Measurements from ENCODE around the gene GGPS1.

GRCh38 chr1:235325139-235325538, 3.2 kb upstream of the GGPS1 start:
- TF ChIP-seq CTCF (conservative IDR thresholded peaks at IDR 0.05; ENCODE audit: low read length) (no peak), EZH2phosphoT487 (IDR thresholded peaks at IDR 0.05; ENCODE audit: borderline replicate concordance, low read depth, low read length) (no peak)
